Breast epithelium (tissue), 3 donors: ENCODE measurements around the gene CREB3L2.

Source experiments
- POLR2A ChIP-seq: fragments of 450-650 bp; IDR thresholded peaks from one replicate; pipeline ENCODE4 v1.6.1; 2016; ENCODE audit warnings: antibody characterized with exemption, mild to moderate bottlenecking, moderate library complexity
- POLR2AphosphoS5 ChIP-seq, 3 donors: sonication (generic); formaldehyde crosslinking; IDR thresholded peaks; one replicate each; pipeline ENCODE4 v1.6.1; 2017; ENCODE audit warnings: antibody characterized with exemption in 3 of 3
- TF ChIP-seq, protein P1 (sequence below), 3 donors: fragments of 450-650 bp; IDR thresholded peaks; one replicate each; pipeline ENCODE4 v1.5.1; 2016 to 2017; ENCODE audit warnings: antibody characterized with exemption in 3 of 3, mild to moderate bottlenecking in 3 of 3, moderate library complexity in 3 of 3

DNA sequence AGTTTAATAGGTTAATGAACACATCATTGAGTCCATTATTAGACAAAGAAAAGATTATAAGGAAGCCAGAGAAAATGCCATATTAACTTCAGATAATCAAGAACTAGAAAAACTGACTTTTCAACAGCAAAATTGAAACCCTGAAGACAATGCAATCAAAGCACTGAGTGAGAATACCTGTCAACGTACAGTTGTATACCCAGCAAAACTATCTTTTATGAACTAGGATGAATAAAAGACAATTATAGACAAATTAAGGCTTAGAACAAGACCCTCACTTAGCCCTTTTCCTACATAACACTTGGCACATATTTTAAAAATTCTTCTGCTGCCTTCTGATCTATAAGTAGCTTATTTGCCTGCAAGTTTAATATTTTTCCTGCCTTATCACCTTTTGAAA is 136.1 kb downstream of the CREB3L2 start:
- TF ChIP-seq, protein P1, sequence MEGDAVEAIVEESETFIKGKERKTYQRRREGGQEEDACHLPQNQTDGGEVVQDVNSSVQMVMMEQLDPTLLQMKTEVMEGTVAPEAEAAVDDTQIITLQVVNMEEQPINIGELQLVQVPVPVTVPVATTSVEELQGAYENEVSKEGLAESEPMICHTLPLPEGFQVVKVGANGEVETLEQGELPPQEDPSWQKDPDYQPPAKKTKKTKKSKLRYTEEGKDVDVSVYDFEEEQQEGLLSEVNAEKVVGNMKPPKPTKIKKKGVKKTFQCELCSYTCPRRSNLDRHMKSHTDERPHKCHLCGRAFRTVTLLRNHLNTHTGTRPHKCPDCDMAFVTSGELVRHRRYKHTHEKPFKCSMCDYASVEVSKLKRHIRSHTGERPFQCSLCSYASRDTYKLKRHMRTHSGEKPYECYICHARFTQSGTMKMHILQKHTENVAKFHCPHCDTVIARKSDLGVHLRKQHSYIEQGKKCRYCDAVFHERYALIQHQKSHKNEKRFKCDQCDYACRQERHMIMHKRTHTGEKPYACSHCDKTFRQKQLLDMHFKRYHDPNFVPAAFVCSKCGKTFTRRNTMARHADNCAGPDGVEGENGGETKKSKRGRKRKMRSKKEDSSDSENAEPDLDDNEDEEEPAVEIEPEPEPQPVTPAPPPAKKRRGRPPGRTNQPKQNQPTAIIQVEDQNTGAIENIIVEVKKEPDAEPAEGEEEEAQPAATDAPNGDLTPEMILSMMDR (IDR thresholded peaks at IDR 0.05): no peak
- TF ChIP-seq POLR2A (no peak), POLR2AphosphoS5 (IDR thresholded peaks at IDR 0.05) (no peak)
